Stimulated activated CD8-positive, alpha-beta memory T cell treated with anti-CD3 and anti-CD28 coated beads, Interleukin-4, amount 100 ng/mL, for 1 hour (primary cell): ENCODE results near the gene CTPS2.

Experiments
- DNase-seq, 2 donors: peaks; one replicate each; pipeline ENCODE4 v3.0.0-alpha.2; 2020; ENCODE audit warnings: low read depth in 2 of 2, low spot score in 1 of 2

CTPS2 gene

GRCh38 chrX:16567681-16568080, 144.8 kb downstream of the CTPS2 start:
- DNase-seq: no peak

DNA sequence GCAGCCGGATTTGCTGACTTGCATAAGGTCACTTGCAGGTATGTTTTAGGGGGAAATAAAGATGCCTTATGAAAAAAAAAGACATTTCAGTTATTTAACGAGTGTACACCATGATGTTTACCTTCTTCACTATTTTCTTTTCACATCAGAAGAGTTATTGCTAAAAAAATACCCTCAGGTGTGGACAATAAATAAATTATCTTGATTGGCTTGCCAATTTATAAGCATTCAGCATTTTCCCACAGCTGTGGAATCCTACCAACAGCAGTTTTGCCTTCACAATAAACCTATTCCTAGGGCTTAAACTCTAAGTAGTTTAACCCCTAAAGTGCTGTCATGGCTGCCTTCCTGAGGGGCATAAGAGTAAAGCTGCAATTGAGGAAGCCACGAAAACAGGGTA, 145.9 kb downstream of the CTPS2 start:
- DNase-seq: no peak

DNA sequence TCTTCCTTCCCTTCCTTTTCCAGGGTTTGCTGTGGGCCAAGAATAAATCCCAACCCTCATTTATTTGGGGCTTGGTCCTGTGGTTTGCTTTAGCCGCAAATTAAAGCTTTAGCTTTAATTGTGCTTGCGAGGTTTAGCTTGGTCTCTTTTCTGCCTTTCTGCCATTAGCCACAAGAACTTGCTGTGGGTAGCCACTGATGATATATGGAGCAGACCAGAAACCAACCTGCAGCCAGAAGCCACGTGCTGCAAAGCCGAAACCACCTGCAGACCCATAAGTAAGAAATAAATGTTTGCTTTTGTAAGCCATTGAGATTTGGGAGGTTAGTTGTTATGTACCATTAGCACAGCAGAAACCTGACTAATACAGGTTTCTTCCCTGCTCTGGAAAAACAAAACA, 152.3 kb downstream of the CTPS2 start:
- DNase-seq: no peak

- DNase-seq: no peak
Measured at GRCh38 chrX:16559206-16559619, 153.3 kb downstream of the CTPS2 start.

DNA sequence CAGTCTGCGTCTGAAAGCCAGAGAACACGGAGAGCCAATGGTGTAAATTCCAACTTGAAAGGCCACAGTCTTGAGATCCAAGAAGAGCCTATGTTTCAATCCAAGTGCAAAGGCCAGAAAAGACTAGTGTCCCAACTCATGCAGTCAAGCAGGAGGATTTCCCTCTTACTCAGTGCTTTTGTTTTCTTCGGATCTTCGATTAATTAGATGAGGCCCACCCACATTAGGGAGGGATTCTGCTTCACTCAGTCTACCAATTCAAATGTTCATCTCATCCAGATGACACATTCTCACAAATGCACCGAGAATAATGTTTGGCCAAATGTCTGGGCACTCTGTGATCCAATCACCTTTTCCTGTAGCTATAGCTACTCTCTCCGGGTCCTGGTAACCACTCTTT, 154.0 kb downstream of the CTPS2 start:
- DNase-seq: no peak

- DNase-seq: no peak
Measured at GRCh38 chrX:16552546-16552945, 159.9 kb downstream of the CTPS2 start.

DNA sequence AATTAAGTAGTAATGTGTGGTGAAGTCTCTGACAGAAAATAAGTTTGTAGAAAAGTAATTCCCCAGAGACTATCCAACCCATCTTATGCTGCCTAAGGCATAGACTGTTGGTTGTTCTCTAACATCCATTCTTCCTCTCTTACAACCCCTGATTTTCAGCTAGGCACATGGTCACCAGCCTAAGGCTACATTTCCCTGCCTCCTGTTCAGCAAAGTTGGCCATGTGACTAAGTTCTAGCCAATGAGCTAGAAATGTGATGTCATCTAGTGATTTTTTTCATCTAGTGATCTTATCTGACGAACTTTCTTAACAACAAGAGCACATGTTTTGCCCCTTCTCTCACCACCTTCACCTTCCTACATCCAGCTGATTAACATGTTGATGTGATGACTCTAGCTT, 164.8 kb downstream of the CTPS2 start:
- no peak for DNase-seq

DNA sequence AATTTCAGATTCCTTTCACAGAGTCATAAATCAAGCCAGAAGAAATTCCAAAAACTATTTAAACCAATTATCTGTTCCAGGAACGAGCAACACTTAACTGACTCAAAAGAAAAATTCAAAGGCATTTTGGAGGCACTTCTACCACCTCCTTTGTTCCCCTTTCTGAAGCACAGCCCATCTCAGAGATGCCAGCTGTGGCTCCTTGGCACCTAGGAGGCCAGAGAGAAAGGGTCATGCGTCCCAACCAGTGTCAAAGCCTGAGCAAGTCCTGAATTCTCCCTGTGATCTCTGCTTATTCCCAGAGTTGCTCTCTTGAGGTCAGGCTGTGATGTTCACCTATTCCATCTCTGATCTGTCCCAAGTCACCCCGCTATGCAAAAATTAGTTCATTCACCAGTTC, 167.5 kb downstream of the CTPS2 start:
- no peak for DNase-seq
